22Rv1 (cell line): ENCODE results near the gene RER1.

Experiments
- ZFX ChIP-seq: fragments of 450-650 bp; IDR thresholded peaks from 2 replicates; pipeline ENCODE4 v1.6.1; 2017; ENCODE audit warnings: antibody characterized with exemption, borderline replicate concordance
- TF ChIP-seq, protein P1 (sequence below): fragments of 450-650 bp; IDR thresholded peaks from 2 replicates; pipeline ENCODE4 v1.5.1; 2017; ENCODE audit warnings: mild to moderate bottlenecking

DNA sequence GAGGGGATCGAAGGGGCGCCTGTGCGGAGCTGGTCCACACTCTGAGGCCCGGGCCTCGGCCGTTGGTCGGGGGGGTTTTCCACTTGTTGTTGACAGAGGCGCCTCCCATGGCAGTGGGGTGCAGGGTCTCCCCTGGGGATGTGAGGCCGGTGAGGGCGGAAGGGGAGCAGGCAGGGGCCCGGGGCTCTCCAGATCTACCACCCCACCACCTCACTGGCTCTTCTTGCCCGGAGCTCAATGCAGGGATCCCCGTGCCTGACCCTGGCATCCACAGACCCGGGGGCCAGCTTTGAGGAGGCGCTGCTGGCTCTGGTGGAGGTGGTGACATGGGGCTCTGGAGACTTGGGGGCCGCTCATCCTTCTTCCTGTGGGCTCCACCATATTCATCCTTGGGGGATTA lies 27.8 kb downstream of the RER1 start:
- TF ChIP-seq, protein P1, sequence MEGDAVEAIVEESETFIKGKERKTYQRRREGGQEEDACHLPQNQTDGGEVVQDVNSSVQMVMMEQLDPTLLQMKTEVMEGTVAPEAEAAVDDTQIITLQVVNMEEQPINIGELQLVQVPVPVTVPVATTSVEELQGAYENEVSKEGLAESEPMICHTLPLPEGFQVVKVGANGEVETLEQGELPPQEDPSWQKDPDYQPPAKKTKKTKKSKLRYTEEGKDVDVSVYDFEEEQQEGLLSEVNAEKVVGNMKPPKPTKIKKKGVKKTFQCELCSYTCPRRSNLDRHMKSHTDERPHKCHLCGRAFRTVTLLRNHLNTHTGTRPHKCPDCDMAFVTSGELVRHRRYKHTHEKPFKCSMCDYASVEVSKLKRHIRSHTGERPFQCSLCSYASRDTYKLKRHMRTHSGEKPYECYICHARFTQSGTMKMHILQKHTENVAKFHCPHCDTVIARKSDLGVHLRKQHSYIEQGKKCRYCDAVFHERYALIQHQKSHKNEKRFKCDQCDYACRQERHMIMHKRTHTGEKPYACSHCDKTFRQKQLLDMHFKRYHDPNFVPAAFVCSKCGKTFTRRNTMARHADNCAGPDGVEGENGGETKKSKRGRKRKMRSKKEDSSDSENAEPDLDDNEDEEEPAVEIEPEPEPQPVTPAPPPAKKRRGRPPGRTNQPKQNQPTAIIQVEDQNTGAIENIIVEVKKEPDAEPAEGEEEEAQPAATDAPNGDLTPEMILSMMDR, result no peak
- TF ChIP-seq ZFX, result no peak
